Endothelial cell of umbilical vein (primary cell): Measurements from ENCODE around the gene IFNA14. TPM values are rescaled to one million over a fixed set of nuclear protein-coding genes. Genes with fewer than 3 reads are reported as not detected.

Experiments used
- BruUV-seq: library from RNA; stranded (reverse); fragments of 400-500 nt; replicated peaks from 2 replicates; lab custom pipeline; 2021; lab: Mats Ljungman, UMichigan
- CTCF ChIA-PET: fragments of 300-600, 350-600 bp; sonication (Branson Sonifier 250); formaldehyde crosslinking; loops from one replicate; lab custom pipeline; 2021; ENCODE audit warnings: antibody characterized with exemption, inconsistent platforms; lab: Charles Lee
- POLR2A ChIA-PET: fragments of 300-600, 350-600 bp; sonication (Branson Sonifier 250); formaldehyde crosslinking; loops from one replicate; lab custom pipeline; 2021; ENCODE audit warnings: antibody characterized with exemption, inconsistent platforms; lab: Charles Lee
- DNase-seq: peaks from one replicate; pipeline ENCODE4 v3.0.0-alpha.2; 2011; ENCODE audit warnings: low read depth, low spot score
- FAIRE-seq: peaks from 2 replicates; lab custom pipeline; 2011; peaks lifted over from hg19 to GRCh38; lab: Jason Lieb, UNC
- H2AFZ ChIP-seq: 2 replicates; pipeline ENCODE4 v1.6.0; 2012; ENCODE audit warnings: low read depth, low read length, control low read depth, inconsistent platforms
- H3K27ac ChIP-seq: 2 replicates; pipeline ENCODE4 v1.5.1; 2011; ENCODE audit warnings: low read depth, mild to moderate bottlenecking, control low read depth, low read length, moderate library complexity; ENCODE audit not compliant: insufficient read depth
- H3K27me3 ChIP-seq, 2 experiments: 2 replicates each; pipeline versions ENCODE4 v1.6.0 to v1.6.1; 2011; ENCODE audit warnings: low read length in 2 of 2, mixed read lengths in 1 of 2; ENCODE audit not compliant: control insufficient read depth in 2 of 2, insufficient read depth in 2 of 2
- H3K36me3 ChIP-seq, 2 experiments: 2 replicates in 1 of 2; 3 replicates in 1 of 2; pipeline ENCODE4 v1.5.1; 2011; ENCODE audit warnings: low read length in 2 of 2, mild to moderate bottlenecking in 1 of 2, moderate library complexity in 1 of 2; ENCODE audit not compliant: control insufficient read depth in 2 of 2, insufficient read depth in 2 of 2; ENCODE audit errors: extremely low read depth in 1 of 2
- H3K4me1 ChIP-seq: 3 replicates; pipeline ENCODE4 v1.5.1; 2011; ENCODE audit warnings: mild to moderate bottlenecking, low read length; ENCODE audit not compliant: control insufficient read depth, insufficient read depth; ENCODE audit errors: extremely low read depth
- H3K4me2 ChIP-seq: 2 replicates; pipeline ENCODE4 v1.6.1; 2011; ENCODE audit warnings: low read length, control low read depth, mixed read lengths; ENCODE audit not compliant: insufficient read depth
- H3K4me3 ChIP-seq, 3 experiments: fragments of 200-600 bp in 1 of 3; sonication (generic), shearing (Covaris generic) in 1 of 3; replicated peaks in 1 of 3; 2 replicates each; pipeline ENCODE4 v1.5.1; 2011 to 2016; ENCODE audit warnings: control low read depth in 3 of 3, low read length in 3 of 3, mild to moderate bottlenecking in 2 of 3, inconsistent platforms in 1 of 3, low read depth in 1 of 3, moderate library complexity in 1 of 3; ENCODE audit not compliant: insufficient read depth in 1 of 3
- H3K79me2 ChIP-seq: 2 replicates; pipeline ENCODE4 v1.6.0; 2012; ENCODE audit warnings: low read length, inconsistent platforms; ENCODE audit not compliant: control insufficient read depth, insufficient read depth
- H3K9ac ChIP-seq: replicated peaks from 2 replicates; pipeline ENCODE3; 2011; ENCODE audit warnings: low read length, control low read depth; ENCODE audit not compliant: insufficient read depth; ENCODE audit errors: extremely low read depth
- H3K9me1 ChIP-seq: replicated peaks from 3 replicates; pipeline ENCODE4 v1.6.0; 2011; ENCODE audit warnings: mild to moderate bottlenecking, low read length; ENCODE audit not compliant: control insufficient read depth, insufficient read depth; ENCODE audit errors: extremely low read depth
- H3K9me3 ChIP-seq: replicated peaks from 2 replicates; pipeline ENCODE4 v1.5.1; 2012; ENCODE audit warnings: low read length, inconsistent platforms; ENCODE audit not compliant: control insufficient read depth, insufficient read depth
- H4K20me1 ChIP-seq: replicated peaks from 2 replicates; pipeline ENCODE3; 2011; ENCODE audit warnings: mild to moderate bottlenecking, low read length; ENCODE audit not compliant: control insufficient read depth, insufficient read depth; ENCODE audit errors: extremely low read depth
- EZH2 ChIP-seq: IDR thresholded peaks from 2 replicates; pipeline ENCODE4 v1.6.1; 2012; ENCODE audit warnings: borderline replicate concordance, low read depth, mild to moderate bottlenecking, moderate library complexity, low read length, inconsistent platforms; ENCODE audit not compliant: severe bottlenecking
- FOS ChIP-seq: IDR thresholded peaks from 2 replicates; pipeline ENCODE4 v1.6.1; 2011; ENCODE audit warnings: mild to moderate bottlenecking, low read length, moderate library complexity, borderline replicate concordance; ENCODE audit not compliant: insufficient read depth
- GATA2 ChIP-seq: IDR thresholded peaks from 2 replicates; pipeline ENCODE4 v1.7.0; 2011; ENCODE audit warnings: low read depth, mild to moderate bottlenecking, moderate library complexity, mixed read lengths, low read length; ENCODE audit not compliant: insufficient read length, insufficient read depth
- JUN ChIP-seq: IDR thresholded peaks from 2 replicates; pipeline ENCODE4 v1.6.1; 2011; ENCODE audit warnings: borderline replicate concordance, low read depth; ENCODE audit not compliant: insufficient read length, insufficient read depth
- MYC ChIP-seq: IDR thresholded peaks from one replicate; pipeline ENCODE4 v1.6.1; 2011; ENCODE audit warnings: mild to moderate bottlenecking, low read depth, low read length
- POLR2A ChIP-seq: IDR thresholded peaks from 2 replicates; pipeline ENCODE4 v1.6.1; 2012; ENCODE audit warnings: low read depth, mild to moderate bottlenecking, control low read depth, low read length
- POLR2AphosphoS5 ChIP-seq: IDR thresholded peaks from 2 replicates; pipeline ENCODE4 v1.6.1; 2012; ENCODE audit warnings: low read depth, mild to moderate bottlenecking, control low read depth, low read length, moderate library complexity; ENCODE audit not compliant: insufficient read depth
- dilution Hi-C: fragments of 300-500 bp; cut with MboI; formaldehyde crosslinking; loops from one replicate; pipeline ENCODE4 v1.15.0; 2019; ENCODE audit warnings: low sequenced_read_pairs; ENCODE audit not compliant: extremely low pct_ligation_motif_present
- intact Hi-C: fragments of 100-400 bp; cut with micrococcal nuclease; formaldehyde crosslinking; loops from one replicate; pipeline ENCODE4 v1.10.0; 2022
- polyA plus RNA-seq, 4 experiments: library from polyadenylated mRNA; depleted of rRNA in 3 of 4; stranded (reverse) in 3 of 4; unstranded in 1 of 4; fragments of >200 nt; gene quantifications; 2 replicates each; pipeline versions ENCODE4 v1.2.1 to v1.2.3, GENCODE V29; 2011 to 2012; ENCODE audit warnings: missing spikeins in 1 of 4
- total RNA-seq: library from RNA; stranded (reverse); gene quantifications from 2 replicates; pipeline ENCODE4 v1.2.3, GENCODE V29; 2021
- TF ChIP-seq, protein P1 (sequence below): IDR thresholded peaks from 2 replicates; pipeline ENCODE4 v1.6.1; 2011; ENCODE audit not compliant: insufficient read depth, insufficient read length
- TF ChIP-seq, protein P2 (sequence below), 2 donors: IDR thresholded peaks; 1 replicate in 1 of 2; 2 replicates in 1 of 2; pipeline ENCODE4 v1.5.1; 2011; ENCODE audit warnings: low read length in 2 of 2, mild to moderate bottlenecking in 2 of 2, moderate library complexity in 2 of 2, control low read depth in 1 of 2, inconsistent platforms in 1 of 2, low read depth in 1 of 2; ENCODE audit not compliant: insufficient read depth in 1 of 2; ENCODE audit errors: extremely low read depth in 1 of 2

Gene IFNA14
- total and polyA plus RNA-seq, 2 donors (not counting 3 experiments of a cell fraction or from before 2014, with no cell fraction given): not detected

DNA sequence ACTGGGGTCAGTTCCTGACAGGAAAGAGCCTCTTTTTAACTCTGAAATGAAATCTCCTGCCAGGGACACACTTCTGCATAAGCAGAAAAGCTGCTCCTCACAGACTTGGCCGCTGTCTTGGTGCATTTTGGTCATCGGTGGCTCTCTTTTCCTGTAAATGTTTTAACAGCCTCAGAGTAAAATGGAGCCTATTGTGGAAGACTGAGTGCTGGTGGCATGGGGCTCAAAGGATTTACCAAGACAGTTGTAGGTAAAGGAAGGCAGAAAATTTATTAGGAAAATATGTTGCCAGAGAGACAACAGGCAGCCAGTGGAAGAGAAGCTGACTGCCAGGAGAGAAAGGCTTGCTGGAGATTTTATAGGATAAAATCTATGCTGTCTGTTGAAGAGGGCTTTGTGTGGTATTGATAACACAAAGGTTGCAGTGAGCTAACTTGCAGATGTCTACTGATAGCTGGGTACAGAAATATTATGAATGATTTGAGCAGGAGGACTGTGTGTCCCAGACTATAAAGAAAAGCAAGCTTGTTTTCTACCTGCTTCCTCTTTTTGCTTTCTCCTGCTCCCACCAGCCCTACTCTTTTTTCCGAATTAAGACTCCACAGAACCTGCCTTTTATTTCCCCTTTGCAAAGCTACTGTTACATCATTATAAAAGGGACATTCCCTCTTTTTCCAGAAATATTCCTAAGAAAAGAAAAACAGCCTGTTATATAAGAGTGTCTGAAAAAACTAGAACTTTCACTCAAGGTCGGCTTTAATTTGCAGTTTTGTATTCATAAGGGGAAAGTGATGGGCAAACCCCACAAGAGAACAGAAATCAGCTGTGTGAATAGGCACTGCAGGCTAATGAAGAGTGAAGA lies 27.9 kb upstream of the IFNA14 start:
- POLR2A ChIA-PET: no interaction called here
- BruUV-seq: no TSS peak

DNA sequence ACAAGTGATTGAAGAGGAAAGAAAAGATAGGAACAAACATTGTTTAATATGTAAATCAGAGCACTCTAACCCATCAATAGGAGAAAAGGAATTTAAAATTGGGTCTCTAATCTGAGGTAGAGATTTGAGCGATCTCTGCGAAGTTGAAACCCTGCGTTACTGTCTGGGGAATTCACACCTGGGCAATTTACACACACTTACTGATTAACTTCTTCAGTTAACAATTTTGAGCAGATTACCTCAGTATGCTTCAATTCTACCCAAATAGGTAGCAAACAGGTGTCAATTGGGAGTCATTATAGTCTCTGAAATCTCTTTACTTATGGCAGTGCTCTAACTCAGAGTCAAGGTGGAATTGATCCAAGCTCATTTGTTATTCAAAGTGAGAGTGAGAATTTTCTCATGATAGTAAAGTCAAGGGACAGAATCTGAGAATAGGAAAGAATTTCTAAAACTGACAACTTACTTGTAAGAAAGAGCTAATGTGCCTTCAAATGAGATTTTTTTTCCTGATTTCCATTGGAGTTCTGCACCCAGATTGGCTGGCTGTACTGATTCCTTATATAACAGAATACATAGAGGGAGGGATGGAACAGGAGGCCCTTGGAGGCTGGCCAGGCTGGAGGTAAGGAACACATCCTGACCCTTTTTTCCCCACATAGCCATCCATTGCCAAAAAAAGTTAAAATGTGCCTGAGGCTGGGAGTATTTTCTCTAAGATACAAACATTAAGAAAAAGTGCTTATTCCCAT lies 27.1 kb upstream of the IFNA14 start:
- Histone ChIP-seq H3K9me3 (no peaks in the 10 kb centered on the region), H3K27me3 (peaks cover 13 to 31% of the 10 kb centered on the region in 2 experiments), H3K4me1 (no peaks in the 10 kb centered on the region), H3K36me3 (no peaks in the 10 kb centered on the region), H3K9ac (no peak overlapping the region), H4K20me1 (no peaks in the 10 kb centered on the region), H3K79me2 (no peaks in the 10 kb centered on the region), H3K4me2 (no peak overlapping the region), H2AFZ (no peak overlapping the region), H3K27ac (no peak overlapping the region), H3K4me3 (no peak overlapping the region), H3K9me1 (no peaks in the 10 kb centered on the region)
- TF ChIP-seq MYC: no peak
- TF ChIP-seq POLR2AphosphoS5: no peak
- TF ChIP-seq GATA2: no peak
- TF ChIP-seq POLR2A: no peak
- no peak for TF ChIP-seq EZH2
- TF ChIP-seq, protein P1, sequence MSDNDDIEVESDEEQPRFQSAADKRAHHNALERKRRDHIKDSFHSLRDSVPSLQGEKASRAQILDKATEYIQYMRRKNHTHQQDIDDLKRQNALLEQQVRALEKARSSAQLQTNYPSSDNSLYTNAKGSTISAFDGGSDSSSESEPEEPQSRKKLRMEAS: no peak
- no peak for TF ChIP-seq FOS
- TF ChIP-seq JUN: no peak
- TF ChIP-seq, protein P2, sequence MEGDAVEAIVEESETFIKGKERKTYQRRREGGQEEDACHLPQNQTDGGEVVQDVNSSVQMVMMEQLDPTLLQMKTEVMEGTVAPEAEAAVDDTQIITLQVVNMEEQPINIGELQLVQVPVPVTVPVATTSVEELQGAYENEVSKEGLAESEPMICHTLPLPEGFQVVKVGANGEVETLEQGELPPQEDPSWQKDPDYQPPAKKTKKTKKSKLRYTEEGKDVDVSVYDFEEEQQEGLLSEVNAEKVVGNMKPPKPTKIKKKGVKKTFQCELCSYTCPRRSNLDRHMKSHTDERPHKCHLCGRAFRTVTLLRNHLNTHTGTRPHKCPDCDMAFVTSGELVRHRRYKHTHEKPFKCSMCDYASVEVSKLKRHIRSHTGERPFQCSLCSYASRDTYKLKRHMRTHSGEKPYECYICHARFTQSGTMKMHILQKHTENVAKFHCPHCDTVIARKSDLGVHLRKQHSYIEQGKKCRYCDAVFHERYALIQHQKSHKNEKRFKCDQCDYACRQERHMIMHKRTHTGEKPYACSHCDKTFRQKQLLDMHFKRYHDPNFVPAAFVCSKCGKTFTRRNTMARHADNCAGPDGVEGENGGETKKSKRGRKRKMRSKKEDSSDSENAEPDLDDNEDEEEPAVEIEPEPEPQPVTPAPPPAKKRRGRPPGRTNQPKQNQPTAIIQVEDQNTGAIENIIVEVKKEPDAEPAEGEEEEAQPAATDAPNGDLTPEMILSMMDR (IDR thresholded peaks at IDR 0.05; ENCODE audit: extremely low read depth in 1 of 2, insufficient read depth in 1 of 2, low read depth in 1 of 2, low read length in 2 of 2): no peak
- no TSS peak for BruUV-seq
- ChIA-PET POLR2A (no interaction called here), CTCF (interaction anchor here (1.0 to 2.0 kb wide), 4 partner anchors 14 to 72 kb away, joined by 3 to 9 read pairs (median 4); no protein-coding TSS in a partner anchor)
- dilution Hi-C loops (no loop called here), intact Hi-C loops (no loop called here)
- no peak for DNase-seq
- no peak for FAIRE-seq

More for the DNA sequence above, 27.9 kb upstream of the IFNA14 start:
- no peak overlapping the region for H3K4me3 ChIP-seq
- H4K20me1 ChIP-seq: no peaks in the 10 kb centered on the region
- H3K9ac ChIP-seq: no peak overlapping the region
- H3K27ac ChIP-seq: no peak overlapping the region
- CTCF ChIA-PET: interaction anchor here (0.8 to 1.7 kb wide), 4 partner anchors 15 to 73 kb away, joined by 3 to 6 read pairs (median 4); no protein-coding TSS in a partner anchor
- no peaks in the 10 kb centered on the region for H3K79me2 ChIP-seq
- dilution Hi-C loops: no loop called here
- no peaks in the 10 kb centered on the region for H3K9me3 ChIP-seq
- no peaks in the 10 kb centered on the region for H3K9me1 ChIP-seq
- H3K4me2 ChIP-seq: no peak overlapping the region
- H3K4me1 ChIP-seq: no peaks in the 10 kb centered on the region
- no peak overlapping the region for H2AFZ ChIP-seq
- H3K36me3 ChIP-seq: no peaks in the 10 kb centered on the region
- peaks cover 13 to 29% of the 10 kb centered on the region in 2 experiments for H3K27me3 ChIP-seq
- FAIRE-seq: no peak
- intact Hi-C loops: no loop called here
- TF ChIP-seq POLR2AphosphoS5: no peak
- TF ChIP-seq EZH2: no peak
- no peak for TF ChIP-seq GATA2
- DNase-seq: no peak
